Mesothelial cell of epicardium (in vitro differentiated cells): ENCODE measurements around the gene LCN6. TPM values are rescaled to one million over a fixed set of nuclear protein-coding genes. Genes with fewer than 3 reads are reported as not detected.
"Not testable (repeated sequence)": the region's sequence is repeated elsewhere in the genome, so short reads cannot be mapped to it uniquely, and the experiment has no call there.

Source experiments
- DNase-seq, 2 experiments: peaks; one replicate each; pipeline ENCODE4 v3.0.0; 2021; ENCODE audit warnings: low spot score in 2 of 2; ENCODE audit not compliant: unreplicated experiment in 2 of 2
- H3K27ac Mint-ChIP-seq: 2 replicates; pipeline ENCODE4 v1.8.0; 2021; ENCODE audit warnings: mixed read lengths
- H3K27me3 Mint-ChIP-seq: 2 replicates; pipeline ENCODE4 v1.8.0; 2021; ENCODE audit warnings: low read depth, mixed read lengths
- H3K36me3 Mint-ChIP-seq: 2 replicates; pipeline ENCODE4 v1.8.0; 2021; ENCODE audit warnings: mixed read lengths
- H3K4me1 Mint-ChIP-seq: 2 replicates; pipeline ENCODE4 v1.8.0; 2021; ENCODE audit warnings: mixed read lengths
- H3K4me3 Mint-ChIP-seq: 2 replicates; pipeline ENCODE4 v1.8.0; 2021; ENCODE audit warnings: mild to moderate bottlenecking, moderate library complexity, mixed read lengths
- H3K9me3 Mint-ChIP-seq: 2 replicates; pipeline ENCODE4 v1.8.0; 2021; ENCODE audit warnings: mixed read lengths
- CTCF ChIP-seq: fragments of 200-600 bp; sonication (generic); IDR thresholded peaks from one replicate; pipeline ENCODE4 v1.5.0; 2021; ENCODE audit warnings: antibody characterized with exemption; ENCODE audit not compliant: unreplicated experiment
- total RNA-seq: library from RNA; stranded (reverse); gene quantifications from 3 replicates; pipeline ENCODE4 v1.2.1, GENCODE V29; 2021

LCN6 gene
- total RNA-seq, 1 donor from 2014 or later, result not detected

GRCh38 chr9:136761545-136761981 is 13.2 kb upstream of the LCN6 start:
- no peak overlapping the region for H3K4me3 Mint-ChIP-seq
- no peak overlapping the region for H3K27ac Mint-ChIP-seq
- H3K36me3 Mint-ChIP-seq, result no peaks in the 10 kb centered on the region
- TF ChIP-seq CTCF, result no peak
- H3K27me3 Mint-ChIP-seq, result no peaks in the 10 kb centered on the region
- DNase-seq, result no peak
- H3K9me3 Mint-ChIP-seq, result no peaks in the 10 kb centered on the region
- peaks cover 3% of the 10 kb centered on the region for H3K4me1 Mint-ChIP-seq

- TF ChIP-seq CTCF, result peak; percentile 32
- H3K36me3 Mint-ChIP-seq, H3K4me3 Mint-ChIP-seq, H3K27me3 Mint-ChIP-seq, H3K4me1 Mint-ChIP-seq, H3K27ac Mint-ChIP-seq, H3K9me3 Mint-ChIP-seq: not testable (repeated sequence)
- DNase-seq, result peak in 1 of 2 experiments; percentile 65
Measured at GRCh38 chr9:136760834-136761544, 12.7 kb upstream of the LCN6 start.

GRCh38 chr9:136760424-136760823 is 12.1 kb upstream of the LCN6 start:
- Mint-ChIP-seq H3K4me3 (no peak overlapping the region), H3K27me3 (no peaks in the 10 kb centered on the region), H3K9me3 (no peaks in the 10 kb centered on the region), H3K27ac (no peak overlapping the region), H3K36me3 (no peaks in the 10 kb centered on the region), H3K4me1 (peaks cover 3% of the 10 kb centered on the region)
- no peak for DNase-seq
- no peak for TF ChIP-seq CTCF

- H3K27me3 Mint-ChIP-seq, result no peaks in the 10 kb centered on the region
- peaks cover 3% of the 10 kb centered on the region for H3K4me1 Mint-ChIP-seq
- no peaks in the 10 kb centered on the region for H3K36me3 Mint-ChIP-seq
- no peak for TF ChIP-seq CTCF
- no peak overlapping the region for H3K27ac Mint-ChIP-seq
- DNase-seq, result no peak
- H3K9me3 Mint-ChIP-seq, result no peaks in the 10 kb centered on the region
- H3K4me3 Mint-ChIP-seq, result no peak overlapping the region
Measured at GRCh38 chr9:136759436-136760325, 11.4 kb upstream of the LCN6 start.

GRCh38 chr9:136759001-136759400 is 10.7 kb upstream of the LCN6 start:
- TF ChIP-seq CTCF, result no peak
- Mint-ChIP-seq H3K9me3 (no peaks in the 10 kb centered on the region), H3K36me3 (no peaks in the 10 kb centered on the region), H3K27me3 (no peaks in the 10 kb centered on the region), H3K4me1 (peaks cover 3% of the 10 kb centered on the region), H3K27ac (no peak overlapping the region), H3K4me3 (no peak overlapping the region)
- no peak for DNase-seq
